Measurements from ENCODE around the gene FRMD8. TPM values are rescaled to one million over a fixed set of nuclear protein-coding genes. Genes with fewer than 3 reads are reported as not detected.
A peak's percentile ranks its signal among the peaks of the same experiment; 100 is the strongest.

Gene FRMD8
- total and polyA plus RNA-seq, 9 of the 15 experiments (the other 6 are each of a cell fraction or from before 2014, with no cell fraction given): 4.5 to 54.5 (median 15.8) TPM

- TF ChIP-seq PREB (CRISPR knock-in tag; IDR thresholded peaks at IDR 0.05): no peak
- no peak for TF ChIP-seq HOXB6 (CRISPR knock-in tag; IDR thresholded peaks at IDR 0.05; ENCODE audit: borderline replicate concordance)
- TF ChIP-seq, protein P1, sequence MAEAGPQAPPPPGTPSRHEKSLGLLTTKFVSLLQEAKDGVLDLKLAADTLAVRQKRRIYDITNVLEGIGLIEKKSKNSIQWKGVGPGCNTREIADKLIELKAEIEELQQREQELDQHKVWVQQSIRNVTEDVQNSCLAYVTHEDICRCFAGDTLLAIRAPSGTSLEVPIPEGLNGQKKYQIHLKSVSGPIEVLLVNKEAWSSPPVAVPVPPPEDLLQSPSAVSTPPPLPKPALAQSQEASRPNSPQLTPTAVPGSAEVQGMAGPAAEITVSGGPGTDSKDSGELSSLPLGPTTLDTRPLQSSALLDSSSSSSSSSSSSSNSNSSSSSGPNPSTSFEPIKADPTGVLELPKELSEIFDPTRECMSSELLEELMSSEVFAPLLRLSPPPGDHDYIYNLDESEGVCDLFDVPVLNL (CRISPR knock-in tag; IDR thresholded peaks at IDR 0.05; ENCODE audit: low read depth): peak; percentile 70
- TF ChIP-seq ZBTB1 (CRISPR knock-in tag; IDR thresholded peaks at IDR 0.05; ENCODE audit: borderline replicate concordance, low read depth): peak; percentile 33; the same call in 1 of the 2 replicates
- TF ChIP-seq ZBED1 (IDR thresholded peaks at IDR 0.05): peak; percentile 90
- no peak for TF ChIP-seq ZNF551 (CRISPR knock-in tag; IDR thresholded peaks at IDR 0.05)
- no peak for TF ChIP-seq ARID4B (CRISPR knock-in tag; IDR thresholded peaks at IDR 0.05)
- no peak for TF ChIP-seq PRPF4 (IDR thresholded peaks at IDR 0.05; ENCODE audit: insufficient read depth, low read depth, low read length, poor library complexity, severe bottlenecking)
- TF ChIP-seq NBN (IDR thresholded peaks at IDR 0.05; ENCODE audit: low read depth): no peak
- no peak for TF ChIP-seq HIVEP1 (CRISPR knock-in tag; IDR thresholded peaks at IDR 0.05)
- TF ChIP-seq, protein P2, sequence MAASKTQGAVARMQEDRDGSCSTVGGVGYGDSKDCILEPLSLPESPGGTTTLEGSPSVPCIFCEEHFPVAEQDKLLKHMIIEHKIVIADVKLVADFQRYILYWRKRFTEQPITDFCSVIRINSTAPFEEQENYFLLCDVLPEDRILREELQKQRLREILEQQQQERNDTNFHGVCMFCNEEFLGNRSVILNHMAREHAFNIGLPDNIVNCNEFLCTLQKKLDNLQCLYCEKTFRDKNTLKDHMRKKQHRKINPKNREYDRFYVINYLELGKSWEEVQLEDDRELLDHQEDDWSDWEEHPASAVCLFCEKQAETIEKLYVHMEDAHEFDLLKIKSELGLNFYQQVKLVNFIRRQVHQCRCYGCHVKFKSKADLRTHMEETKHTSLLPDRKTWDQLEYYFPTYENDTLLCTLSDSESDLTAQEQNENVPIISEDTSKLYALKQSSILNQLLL (CRISPR knock-in tag; IDR thresholded peaks at IDR 0.05; ENCODE audit: borderline replicate concordance): no peak
- TF ChIP-seq MYBL2 (IDR thresholded peaks at IDR 0.05; ENCODE audit: low read depth): no peak
- TF ChIP-seq MYBL2 (CRISPR knock-in tag; IDR thresholded peaks at IDR 0.05; ENCODE audit: borderline replicate concordance): no peak
- no peak for TF ChIP-seq HDAC8 (tag; IDR thresholded peaks at IDR 0.05)
- TF ChIP-seq FOXA1 (IDR thresholded peaks at IDR 0.05; ENCODE audit: borderline replicate concordance): no peak
- TF ChIP-seq CHD1 (IDR thresholded peaks at IDR 0.05; ENCODE audit: low read length): peak; percentile 99
- TF ChIP-seq, protein P3, sequence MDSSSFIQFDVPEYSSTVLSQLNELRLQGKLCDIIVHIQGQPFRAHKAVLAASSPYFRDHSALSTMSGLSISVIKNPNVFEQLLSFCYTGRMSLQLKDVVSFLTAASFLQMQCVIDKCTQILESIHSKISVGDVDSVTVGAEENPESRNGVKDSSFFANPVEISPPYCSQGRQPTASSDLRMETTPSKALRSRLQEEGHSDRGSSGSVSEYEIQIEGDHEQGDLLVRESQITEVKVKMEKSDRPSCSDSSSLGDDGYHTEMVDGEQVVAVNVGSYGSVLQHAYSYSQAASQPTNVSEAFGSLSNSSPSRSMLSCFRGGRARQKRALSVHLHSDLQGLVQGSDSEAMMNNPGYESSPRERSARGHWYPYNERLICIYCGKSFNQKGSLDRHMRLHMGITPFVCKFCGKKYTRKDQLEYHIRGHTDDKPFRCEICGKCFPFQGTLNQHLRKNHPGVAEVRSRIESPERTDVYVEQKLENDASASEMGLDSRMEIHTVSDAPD (CRISPR knock-in tag; IDR thresholded peaks at IDR 0.05): no peak; the same call in 1 of the 2 replicates
- TF ChIP-seq ZBTB7A (IDR thresholded peaks at IDR 0.05; ENCODE audit: borderline replicate concordance, control insufficient read depth, low read depth, low read length): 0 out of 2 replicates have a peak, but pooled peaks have one; percentile 8
Measured at GRCh38 chr11:65423516-65424204, 37.2 kb downstream of the FRMD8 start (continued).

All from K562 (cell line).